Fibroblast of skin of scalp (primary cell): Measurements from ENCODE around the gene FARS2.

Experiments used
- DNase-seq: peaks from one replicate; pipeline ENCODE4 v3.0.0-alpha.2; 2013

FARS2 gene

DNA sequence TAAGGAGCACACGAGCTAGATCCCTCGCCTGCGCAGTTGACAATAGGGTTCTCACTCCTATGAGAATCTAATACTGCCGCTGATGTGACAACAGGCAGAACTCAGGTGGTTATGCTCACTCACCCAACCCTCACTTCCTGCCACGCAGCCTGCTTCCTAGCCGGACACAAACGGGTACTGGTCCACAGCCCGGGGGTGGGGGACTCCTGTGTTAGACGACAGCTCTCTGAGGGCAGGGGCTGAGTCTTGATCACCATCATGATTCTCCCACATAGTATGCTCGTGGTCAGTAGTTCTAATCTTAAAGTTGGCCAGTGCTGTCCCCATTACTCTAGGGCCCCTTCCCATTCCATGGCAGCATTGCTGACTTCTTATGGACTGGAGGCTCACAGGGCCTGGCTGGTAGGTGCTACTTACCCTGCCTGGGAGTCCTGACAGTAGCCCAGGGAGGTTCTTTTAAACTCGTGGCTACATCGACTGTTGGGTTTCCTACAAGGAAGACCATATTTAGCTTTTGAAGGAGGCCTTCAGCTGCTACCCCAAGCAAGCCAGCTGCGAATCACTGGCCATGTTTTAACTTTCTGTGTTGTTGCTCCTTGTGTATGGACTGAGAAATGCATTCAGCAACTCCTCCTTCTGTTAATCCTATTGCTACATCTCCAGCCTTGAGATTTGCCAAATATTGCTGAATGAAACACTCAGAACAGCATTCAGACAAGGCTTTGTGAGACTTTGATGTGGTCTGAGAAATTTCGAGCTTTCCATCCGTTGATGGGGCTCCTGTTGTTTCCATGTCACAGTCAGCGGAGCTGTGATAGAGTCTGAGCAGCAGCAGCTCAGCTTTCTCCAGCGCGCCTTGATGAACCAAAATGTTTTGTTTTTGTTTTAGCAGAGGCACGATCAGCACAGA, 445.1 kb downstream of the FARS2 start:
- DNase-seq = peak; percentile 22

DNA sequence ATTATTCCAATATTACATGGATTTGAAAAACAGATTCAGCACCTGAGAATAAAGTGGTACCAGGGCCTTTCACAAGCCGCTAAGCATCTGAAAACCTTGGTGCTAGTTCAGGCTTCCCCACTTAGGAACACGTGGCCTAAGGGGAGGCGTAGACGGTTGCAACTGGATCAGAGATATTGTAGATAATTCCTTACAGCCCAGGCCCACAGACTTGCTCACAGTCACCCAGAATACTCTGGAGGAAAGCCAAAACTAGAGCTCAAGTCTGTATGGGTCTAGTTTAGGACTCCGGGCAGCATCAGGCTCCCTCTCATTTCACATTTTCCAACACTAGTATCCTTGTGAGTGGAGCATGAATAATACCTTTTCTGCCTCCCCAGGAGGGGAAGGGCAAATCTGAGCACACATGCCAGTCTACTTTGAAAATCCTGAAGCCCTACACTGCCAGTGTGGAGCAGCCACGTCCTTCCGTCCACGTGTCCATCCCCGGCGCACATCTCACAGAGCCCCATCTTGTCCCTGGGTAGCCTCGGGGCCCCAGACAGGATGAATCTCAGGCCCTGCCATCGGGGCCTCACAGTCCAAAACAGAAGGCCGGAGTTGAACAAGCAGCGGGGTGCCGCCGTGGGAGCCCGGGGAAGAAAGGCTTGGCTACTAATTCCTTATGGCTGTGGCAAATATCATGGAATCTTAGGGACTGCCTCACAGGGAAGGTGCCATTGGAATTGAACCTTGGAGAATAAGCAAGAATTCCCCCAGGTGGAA, 446.1 kb downstream of the FARS2 start:
- DNase-seq = peak; percentile 21

DNA sequence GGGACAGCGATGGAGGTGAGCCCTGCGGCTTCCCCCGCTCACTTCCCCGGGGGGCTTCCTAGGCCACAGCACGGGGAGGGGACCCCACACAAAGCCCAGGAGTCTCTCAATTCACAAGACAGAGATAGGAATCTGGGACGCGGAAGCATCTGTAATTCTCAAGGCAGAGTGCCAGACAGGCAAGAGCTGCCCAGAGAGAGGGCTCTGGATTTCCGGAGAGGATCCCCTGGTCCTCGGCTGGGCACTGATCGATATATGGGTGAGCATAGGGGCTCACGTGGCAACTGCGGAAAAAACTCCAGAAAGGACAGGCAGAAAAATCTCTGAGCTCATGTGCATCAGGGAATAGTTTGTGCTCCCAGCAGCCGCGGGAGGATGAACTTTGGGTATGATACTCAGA, 449.2 kb downstream of the FARS2 start:
- no peak for DNase-seq

GRCh38 chr6:5710936-5711335, 449.6 kb downstream of the FARS2 start:
- DNase-seq = no peak

- no peak for DNase-seq
Observed at GRCh38 chr6:5712349-5713215, 451.3 kb downstream of the FARS2 start.

- DNase-seq = no peak
Observed at GRCh38 chr6:5713519-5713918, 452.2 kb downstream of the FARS2 start.

DNA sequence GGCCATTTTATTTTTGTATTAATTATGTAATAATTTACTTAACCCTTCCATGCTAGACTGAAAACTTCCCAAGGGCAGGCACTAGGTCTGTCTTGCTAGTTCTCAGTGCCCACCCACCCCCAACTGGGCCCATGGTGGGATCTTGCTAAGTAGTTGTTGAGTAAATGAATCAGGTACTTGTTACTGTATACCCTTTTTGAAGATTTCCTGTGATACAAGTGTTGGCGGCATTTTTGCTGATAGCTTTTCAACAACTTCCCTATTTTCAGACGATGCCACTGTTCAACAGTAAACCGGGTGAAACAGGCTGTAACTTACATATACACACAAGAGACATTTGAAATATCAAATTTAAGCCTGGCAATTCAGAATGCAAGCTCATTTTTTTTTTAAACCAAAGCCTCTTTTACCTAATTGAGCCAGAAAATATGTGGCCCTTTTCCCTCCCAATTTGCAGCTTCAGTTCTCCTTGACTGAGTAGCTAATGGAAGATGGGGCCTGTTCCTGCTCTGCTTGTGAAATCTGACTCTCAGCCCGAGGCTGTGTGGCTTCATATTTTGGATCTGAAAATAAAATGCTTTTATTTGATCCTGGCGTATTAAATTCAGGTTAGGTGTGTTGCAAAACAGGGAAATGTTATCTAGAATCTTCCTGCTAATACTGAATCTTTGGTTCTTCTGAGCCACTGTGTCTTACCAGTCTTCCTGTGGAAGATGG, 457.1 kb downstream of the FARS2 start:
- no peak for DNase-seq

GRCh38 chr6:5723841-5724691, 462.8 kb downstream of the FARS2 start:
- DNase-seq = no peak

- no peak for DNase-seq
Observed at GRCh38 chr6:5724911-5725310, 463.6 kb downstream of the FARS2 start.

GRCh38 chr6:5726976-5727718, 465.8 kb downstream of the FARS2 start:
- DNase-seq = peak; percentile 41

DNA sequence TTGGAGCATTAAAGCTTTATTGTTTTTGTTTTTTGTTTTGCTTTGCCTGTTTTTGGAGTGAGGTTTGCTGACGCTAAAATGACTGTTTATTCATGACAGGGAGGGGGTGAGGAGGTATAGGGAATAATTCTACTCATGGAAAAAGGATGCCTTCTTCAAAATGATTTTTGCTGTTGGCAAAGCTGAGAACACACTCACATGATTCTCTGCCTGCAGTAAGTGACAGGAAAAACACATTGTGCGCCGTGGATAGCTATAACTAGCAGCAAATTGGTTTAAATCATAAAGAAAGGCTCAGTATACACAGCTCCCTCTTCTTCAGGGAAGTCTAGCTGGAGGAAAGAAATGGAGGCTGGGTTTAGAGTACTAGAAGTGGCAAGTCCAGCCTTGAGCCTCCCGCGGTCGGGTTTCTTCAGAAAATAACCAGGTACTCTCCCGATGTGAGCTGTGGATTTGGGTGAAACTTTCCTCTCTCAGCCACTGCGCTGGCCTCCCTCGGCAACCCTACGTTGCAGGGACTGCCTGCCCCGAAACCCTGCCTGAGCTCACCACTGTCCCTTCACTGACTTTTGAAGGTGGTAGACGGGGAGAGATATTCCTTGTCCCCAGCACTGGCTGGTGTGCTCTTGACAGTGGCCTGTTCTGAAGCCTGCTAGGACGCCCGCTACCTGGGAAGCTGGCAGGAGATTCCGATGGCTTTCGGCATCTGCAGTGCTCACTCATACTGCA, 467.2 kb downstream of the FARS2 start:
- DNase-seq = no peak

GRCh38 chr6:5729080-5729434, 467.7 kb downstream of the FARS2 start:
- no peak for DNase-seq

DNA sequence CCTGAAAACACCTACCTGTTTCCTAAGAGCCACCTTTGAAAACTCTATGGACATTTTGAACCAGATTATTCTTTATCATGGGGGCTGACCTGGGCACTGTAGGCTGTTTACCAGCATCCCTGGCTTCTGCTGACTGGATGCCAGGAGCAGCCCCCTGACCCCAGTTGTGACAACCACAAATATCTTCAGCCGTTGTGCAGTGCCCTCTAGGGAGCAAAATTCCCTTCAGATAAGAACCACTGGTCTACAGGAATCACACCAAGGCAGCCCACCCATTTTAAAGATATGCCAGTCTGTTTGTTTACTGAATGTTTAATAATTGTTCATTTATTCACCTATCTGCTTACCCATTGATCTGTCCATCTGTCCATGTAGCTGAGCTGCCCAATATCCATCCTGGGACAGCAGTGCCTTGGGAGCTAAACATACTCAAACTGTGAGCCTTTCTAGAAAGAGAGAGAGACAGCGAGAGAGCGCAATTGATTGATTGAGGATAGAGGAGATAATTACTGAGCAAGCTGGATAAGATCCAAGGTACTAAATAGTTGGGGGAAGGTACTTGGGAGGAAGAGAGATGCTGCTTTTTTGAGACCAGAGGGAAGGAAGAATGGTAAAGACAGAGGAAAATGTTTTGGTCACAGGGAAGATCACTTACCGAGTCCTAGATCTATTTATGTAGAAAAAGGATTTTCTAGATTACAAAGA, 468.7 kb downstream of the FARS2 start:
- DNase-seq = no peak

- DNase-seq = no peak
Observed at GRCh38 chr6:5730585-5731263, 469.4 kb downstream of the FARS2 start.

DNA sequence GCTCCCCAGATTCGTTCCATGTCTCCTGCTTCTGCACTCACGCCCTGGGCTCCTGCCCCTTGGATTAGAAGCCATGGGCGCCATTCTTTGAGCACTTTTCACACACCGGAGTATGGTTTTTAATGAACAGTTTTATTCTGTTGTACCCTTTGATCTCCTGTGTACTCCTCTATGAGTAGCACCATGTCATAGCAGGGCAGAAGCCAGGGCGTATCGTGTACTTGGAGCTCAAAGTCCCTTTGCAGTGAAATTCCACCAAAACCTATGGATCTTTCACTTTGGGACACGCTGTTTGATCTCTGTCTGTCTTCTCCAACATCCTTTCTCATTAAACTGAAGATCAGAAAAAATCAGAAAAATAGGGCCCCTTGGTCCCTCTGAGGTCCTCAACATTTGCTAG, 470.1 kb downstream of the FARS2 start:
- DNase-seq = no peak

DNA sequence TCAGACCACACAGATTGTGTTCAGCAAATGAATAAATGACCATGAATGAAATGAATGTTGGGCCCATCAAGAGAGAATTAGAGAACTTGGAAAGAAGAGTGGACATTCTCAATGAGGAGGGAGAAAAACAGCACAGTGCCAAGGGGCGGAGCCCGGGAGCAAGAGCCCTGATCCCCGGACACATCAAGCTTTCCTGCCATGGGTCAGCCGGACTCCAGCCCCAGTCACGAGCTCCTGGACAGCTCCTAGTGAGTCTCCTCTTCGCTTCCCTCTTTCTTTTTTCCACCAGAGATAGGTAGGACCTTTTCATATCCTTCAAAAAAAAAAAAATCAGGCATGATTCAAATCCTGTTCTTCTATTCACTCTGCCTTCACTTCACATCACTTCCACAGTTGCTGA, 471.2 kb downstream of the FARS2 start:
- DNase-seq = no peak

DNA sequence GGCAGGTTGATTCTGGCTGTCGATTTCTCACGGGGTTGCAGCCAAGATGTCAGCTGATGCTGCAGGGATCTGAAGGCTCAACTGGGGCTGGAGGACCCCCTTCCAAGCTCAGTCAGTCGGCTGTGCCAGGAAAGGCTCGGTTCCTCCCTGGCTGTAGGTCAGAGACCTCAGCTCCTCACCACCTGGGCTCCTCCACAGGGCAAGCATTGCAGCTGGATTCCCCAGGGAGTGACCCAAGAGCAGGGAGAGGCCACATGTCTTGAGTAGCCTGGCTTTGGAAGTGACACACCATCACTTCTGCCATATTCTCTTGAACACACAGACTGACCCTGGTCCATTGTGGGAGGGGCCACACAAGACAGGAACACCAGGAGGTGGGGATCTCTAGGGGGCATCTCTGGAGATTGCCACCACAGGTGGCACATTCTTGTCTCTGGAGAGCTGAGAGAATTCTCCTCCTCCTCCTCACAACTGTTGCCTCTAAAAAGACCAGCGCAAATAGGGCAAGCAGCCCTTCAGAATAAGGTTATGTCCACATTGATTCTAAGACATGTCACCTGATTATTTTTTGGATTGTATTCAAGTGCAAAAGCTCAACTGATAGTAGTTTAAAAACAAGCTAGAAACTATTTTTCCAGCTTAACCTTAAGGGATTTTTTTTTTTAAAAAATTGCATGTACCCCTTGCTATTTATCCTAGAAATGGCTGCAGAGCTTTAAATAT, 474.9 kb downstream of the FARS2 start:
- no peak for DNase-seq

- DNase-seq = no peak
Observed at GRCh38 chr6:5737460-5737859, 476.1 kb downstream of the FARS2 start.
